Mesendoderm (in vitro differentiated cells): ENCODE measurements around the gene PCSK6.

Experiments
- DNase-seq: peaks from one replicate; pipeline ENCODE4 v3.0.0; 2013
- H2AK5ac ChIP-seq: 2 replicates; pipeline ENCODE4 v1.6.1; 2013; ENCODE audit warnings: low read length, inconsistent platforms
- H2BK120ac ChIP-seq: 2 replicates; pipeline ENCODE4 v1.6.1; 2013; ENCODE audit warnings: low read depth, mild to moderate bottlenecking, low read length, moderate library complexity, mixed read lengths
- H2BK15ac ChIP-seq: replicated peaks from 2 replicates; pipeline ENCODE4 v1.6.1; 2013; ENCODE audit warnings: low read depth, mild to moderate bottlenecking, moderate library complexity
- H2BK5ac ChIP-seq: 2 replicates; pipeline ENCODE4 v1.6.1; 2013; ENCODE audit warnings: low read length, inconsistent platforms
- H3K18ac ChIP-seq: 2 replicates; pipeline ENCODE4 v1.6.1; 2013; ENCODE audit warnings: mild to moderate bottlenecking, low read length, mixed read lengths
- H3K23ac ChIP-seq: one replicate; pipeline ENCODE4 v1.6.1; 2013; ENCODE audit warnings: low read length
- H3K27ac ChIP-seq: 2 replicates; pipeline ENCODE4 v1.5.1; 2013; ENCODE audit warnings: low read depth, mild to moderate bottlenecking, inconsistent platforms, low read length, moderate library complexity
- H3K27me3 ChIP-seq: 2 replicates; pipeline ENCODE4 v1.6.1; 2013; ENCODE audit warnings: low read length, control low read depth, mild to moderate bottlenecking, inconsistent platforms; ENCODE audit not compliant: insufficient read depth, poor library complexity
- H3K36me3 ChIP-seq: 2 replicates; pipeline ENCODE4 v1.6.1; 2013; ENCODE audit warnings: low read length, inconsistent platforms; ENCODE audit not compliant: control insufficient read depth, insufficient read depth
- H3K4ac ChIP-seq: one replicate; pipeline ENCODE4 v1.6.1; 2013; ENCODE audit warnings: low read depth, mild to moderate bottlenecking, low read length, moderate library complexity
- H3K4me1 ChIP-seq: 2 replicates; pipeline ENCODE4 v1.6.1; 2013; ENCODE audit warnings: low read depth, low read length, inconsistent platforms; ENCODE audit not compliant: control insufficient read depth
- H3K4me2 ChIP-seq: 2 replicates; pipeline ENCODE4 v1.6.1; 2013; ENCODE audit warnings: low read length
- H3K4me3 ChIP-seq: 2 replicates; pipeline ENCODE4 v1.5.1; 2013; ENCODE audit warnings: mild to moderate bottlenecking, low read length
- H3K56ac ChIP-seq: one replicate; pipeline ENCODE4 v1.6.1; 2013; ENCODE audit warnings: low read length
- H3K79me1 ChIP-seq: 2 replicates; pipeline ENCODE4 v1.6.1; 2013; ENCODE audit warnings: low read length, inconsistent platforms
- H3K79me2 ChIP-seq: 2 replicates; pipeline ENCODE4 v1.6.1; 2013; ENCODE audit warnings: mild to moderate bottlenecking, low read length; ENCODE audit not compliant: control insufficient read depth, insufficient read depth
- H3K9ac ChIP-seq: 2 replicates; pipeline ENCODE4 v1.6.1; 2013; ENCODE audit warnings: low read length, inconsistent platforms
- H4K5ac ChIP-seq: one replicate; pipeline ENCODE4 v1.6.1; 2013; ENCODE audit warnings: low read length
- H4K8ac ChIP-seq: one replicate; pipeline ENCODE4 v1.6.1; 2013; ENCODE audit warnings: low read depth, mild to moderate bottlenecking, control low read depth, low read length, moderate library complexity
- WGBS: extraction: QIAGEN DNeasy Blood & Tissue Kit; methylation state at CpG from one replicate; pipeline ENCODE4 v1.1.7; 2013; ENCODE audit warnings: low lambda C conversion rate, missing lambda C conversion rate; ENCODE audit not compliant: insufficient coverage; ENCODE audit errors: extremely low coverage; 5-methylcytosine and 5-hydroxymethylcytosine counted together

The PCSK6 gene

GRCh38 chr15:101368861-101369642 is 120.5 kb downstream of the PCSK6 start:
- no peak overlapping the region for H4K5ac ChIP-seq
- H2BK5ac ChIP-seq: no peak overlapping the region
- no peak overlapping the region for H3K23ac ChIP-seq
- no peak overlapping the region for H3K18ac ChIP-seq
- H2BK15ac ChIP-seq: no peak overlapping the region
- H3K4me2 ChIP-seq: no peak overlapping the region
- H3K56ac ChIP-seq: no peak overlapping the region
- H3K27ac ChIP-seq: no peak overlapping the region
- H3K36me3 ChIP-seq: no peaks in the 10 kb centered on the region
- WGBS: no CpG with 5 or more reads among the region's 15 CpGs
- no peak overlapping the region for H4K8ac ChIP-seq
- no peak overlapping the region for H3K4me3 ChIP-seq
- no peaks in the 10 kb centered on the region for H3K79me2 ChIP-seq
- no peak for DNase-seq
- peaks cover 4% of the 10 kb centered on the region for H3K4me1 ChIP-seq
- H3K4ac ChIP-seq: no peak overlapping the region
- H3K9ac ChIP-seq: no peak overlapping the region
- H3K27me3 ChIP-seq: no peaks in the 10 kb centered on the region
- H3K79me1 ChIP-seq: no peaks in the 10 kb centered on the region
- no peak overlapping the region for H2BK120ac ChIP-seq
- H2AK5ac ChIP-seq: no peak overlapping the region

- Histone ChIP-seq H4K5ac (no peak overlapping the region), H3K27ac (no peak overlapping the region), H3K9ac (no peak overlapping the region), H3K18ac (no peak overlapping the region), H3K4me1 (peaks cover 4% of the 10 kb centered on the region), H2BK5ac (no peak overlapping the region), H3K27me3 (no peaks in the 10 kb centered on the region), H3K36me3 (no peaks in the 10 kb centered on the region), H3K4me2 (no peak overlapping the region), H2BK120ac (no peak overlapping the region), H4K8ac (no peak overlapping the region), H3K4ac (no peak overlapping the region), H2BK15ac (no peak overlapping the region), H3K56ac (no peak overlapping the region), H3K79me2 (no peaks in the 10 kb centered on the region), H3K23ac (no peak overlapping the region), H2AK5ac (no peak overlapping the region), H3K4me3 (no peak overlapping the region), H3K79me1 (no peaks in the 10 kb centered on the region)
- no peak for DNase-seq
- WGBS: no CpG with 5 or more reads among the region's 14 CpGs
These were observed 121.3 kb downstream of the PCSK6 start for GRCh38 chr15:101368086-101368780.

- H3K4me2 ChIP-seq: no peak overlapping the region
- H3K36me3 ChIP-seq: no peaks in the 10 kb centered on the region
- H2AK5ac ChIP-seq: no peak overlapping the region
- no peak overlapping the region for H2BK120ac ChIP-seq
- no peak overlapping the region for H3K18ac ChIP-seq
- no peak overlapping the region for H4K5ac ChIP-seq
- H3K79me1 ChIP-seq: no peaks in the 10 kb centered on the region
- H3K4ac ChIP-seq: no peak overlapping the region
- no peak overlapping the region for H3K27ac ChIP-seq
- no peaks in the 10 kb centered on the region for H3K27me3 ChIP-seq
- no peak overlapping the region for H2BK15ac ChIP-seq
- H3K23ac ChIP-seq: no peak overlapping the region
- DNase-seq: no peak
- H3K79me2 ChIP-seq: no peaks in the 10 kb centered on the region
- no peak overlapping the region for H2BK5ac ChIP-seq
- no peak overlapping the region for H3K56ac ChIP-seq
- H3K4me1 ChIP-seq: no peaks in the 10 kb centered on the region
- WGBS: no CpG with 5 or more reads among the region's 3 CpGs
- no peak overlapping the region for H3K9ac ChIP-seq
- H4K8ac ChIP-seq: no peak overlapping the region
- H3K4me3 ChIP-seq: no peak overlapping the region
These were observed 122.7 kb downstream of the PCSK6 start for GRCh38 chr15:101366853-101367252.

GRCh38 chr15:101362986-101363566 is 126.4 kb downstream of the PCSK6 start:
- no peak for DNase-seq
- H3K56ac ChIP-seq: no peak overlapping the region
- no CpG with 5 or more reads among the region's 8 CpGs for WGBS

GRCh38 chr15:101362359-101362758 is 127.1 kb downstream of the PCSK6 start:
- Histone ChIP-seq H3K27ac (no peak overlapping the region), H3K79me1 (no peaks in the 10 kb centered on the region), H3K56ac (no peak overlapping the region), H3K23ac (no peak overlapping the region), H3K4me1 (no peaks in the 10 kb centered on the region), H3K36me3 (no peaks in the 10 kb centered on the region), H3K27me3 (no peaks in the 10 kb centered on the region), H3K4ac (no peak overlapping the region), H2AK5ac (no peak overlapping the region), H3K18ac (no peak overlapping the region), H4K5ac (no peak overlapping the region), H3K9ac (no peak overlapping the region), H3K4me3 (no peak overlapping the region), H2BK120ac (no peak overlapping the region), H3K4me2 (no peak overlapping the region), H4K8ac (no peak overlapping the region), H2BK15ac (no peak overlapping the region), H2BK5ac (no peak overlapping the region), H3K79me2 (no peaks in the 10 kb centered on the region)
- no CpG with 5 or more reads among the region's 10 CpGs for WGBS
- no peak for DNase-seq

More at GRCh38 chr15:101362986-101363566, 126.4 kb downstream of the PCSK6 start:
- Histone ChIP-seq H3K79me2 (no peaks in the 10 kb centered on the region), H4K5ac (no peak overlapping the region), H2BK120ac (no peak overlapping the region), H3K4me2 (no peak overlapping the region), H3K4me3 (no peak overlapping the region), H3K4ac (no peak overlapping the region), H2BK5ac (no peak overlapping the region), H4K8ac (no peak overlapping the region), H3K4me1 (no peaks in the 10 kb centered on the region), H3K27me3 (no peaks in the 10 kb centered on the region), H3K79me1 (no peaks in the 10 kb centered on the region), H3K27ac (no peak overlapping the region), H3K18ac (no peak overlapping the region), H2BK15ac (no peak overlapping the region), H2AK5ac (no peak overlapping the region), H3K23ac (no peak overlapping the region), H3K9ac (no peak overlapping the region), H3K36me3 (no peaks in the 10 kb centered on the region)
